Activated naive CD8-positive, alpha-beta T cell treated with anti-CD3 and anti-CD28 coated beads, Interleukin-2, amount 10 ng/mL, durations not matched to agents 7 days and 5 days (primary cell): Measurements from ENCODE around the gene PCSK5. TPM values are rescaled to one million over a fixed set of nuclear protein-coding genes. Genes with fewer than 3 reads are reported as not detected.

Experiments used
- ATAC-seq: fragments of 150-1000 bp; cut with Tn5 transposase; one replicate; pipeline ENCODE4 v1.10.0; 2021; ENCODE audit warnings: low read depth, moderate library complexity
- POLR2A ChIA-PET: fragments of 350-600 bp; sonication (Branson Sonifier 250); formaldehyde crosslinking; loops from one replicate; lab custom pipeline; 2021; ENCODE audit warnings: antibody characterized with exemption; lab: Charles Lee
- DNase-seq: peaks from one replicate; pipeline ENCODE4 v3.0.0; 2021
- H3K27ac Mint-ChIP-seq: one replicate; pipeline ENCODE4 v1.8.0; 2022; ENCODE audit warnings: mild to moderate bottlenecking, mixed read lengths
- H3K27me3 Mint-ChIP-seq: one replicate; pipeline ENCODE4 v1.8.0; 2022; ENCODE audit warnings: mild to moderate bottlenecking, moderate library complexity, mixed read lengths
- H3K36me3 Mint-ChIP-seq: one replicate; pipeline ENCODE4 v1.8.0; 2021; ENCODE audit warnings: mild to moderate bottlenecking, mixed read lengths
- H3K4me1 Mint-ChIP-seq: one replicate; pipeline ENCODE4 v1.8.0; 2021; ENCODE audit warnings: mixed read lengths
- H3K4me3 Mint-ChIP-seq: one replicate; pipeline ENCODE4 v1.8.0; 2022; ENCODE audit warnings: mild to moderate bottlenecking, moderate library complexity, mixed read lengths
- H3K9me3 Mint-ChIP-seq: one replicate; pipeline ENCODE4 v1.8.0; 2021; ENCODE audit warnings: mixed read lengths
- total RNA-seq, 2 experiments: library from RNA; stranded (reverse); gene quantifications; one replicate each; pipeline ENCODE4 v1.2.3, GENCODE V29; 2021

Gene PCSK5
- total RNA-seq, 2 experiments from 2014 or later, result 6.0 to 7.1 TPM

GRCh38 chr9:76370396-76371023, 480.0 kb downstream of the PCSK5 start:
- no peaks in the 10 kb centered on the region for H3K27me3 Mint-ChIP-seq
- no peak overlapping the region for H3K4me3 Mint-ChIP-seq
- no peaks in the 10 kb centered on the region for H3K36me3 Mint-ChIP-seq
- no peaks in the 10 kb centered on the region for H3K4me1 Mint-ChIP-seq
- ATAC-seq, result no peak
- no peak for DNase-seq
- peaks cover 2% of the 10 kb centered on the region for H3K9me3 Mint-ChIP-seq
- H3K27ac Mint-ChIP-seq, result no peak overlapping the region
- POLR2A ChIA-PET, result no interaction called here

- no peak for DNase-seq
- no peak overlapping the region for H3K27ac Mint-ChIP-seq
- peaks cover 2% of the 10 kb centered on the region for H3K9me3 Mint-ChIP-seq
- H3K27me3 Mint-ChIP-seq, result no peaks in the 10 kb centered on the region
- no peak for ATAC-seq
- H3K4me1 Mint-ChIP-seq, result no peaks in the 10 kb centered on the region
- POLR2A ChIA-PET, result no interaction called here
- H3K4me3 Mint-ChIP-seq, result no peak overlapping the region
- no peaks in the 10 kb centered on the region for H3K36me3 Mint-ChIP-seq
These were observed 481.4 kb downstream of the PCSK5 start for GRCh38 chr9:76371901-76372300.

GRCh38 chr9:76372336-76372735, 481.9 kb downstream of the PCSK5 start:
- no peak for ATAC-seq
- H3K4me3 Mint-ChIP-seq, result no peak overlapping the region
- no peaks in the 10 kb centered on the region for H3K27me3 Mint-ChIP-seq
- peaks cover 2% of the 10 kb centered on the region for H3K9me3 Mint-ChIP-seq
- no peaks in the 10 kb centered on the region for H3K4me1 Mint-ChIP-seq
- no peak overlapping the region for H3K27ac Mint-ChIP-seq
- no peak for DNase-seq
- POLR2A ChIA-PET, result no interaction called here
- H3K36me3 Mint-ChIP-seq, result no peaks in the 10 kb centered on the region

GRCh38 chr9:76373173-76373783, 482.8 kb downstream of the PCSK5 start:
- POLR2A ChIA-PET, result no interaction called here
- no peak for ATAC-seq
- Mint-ChIP-seq H3K27me3 (no peaks in the 10 kb centered on the region), H3K36me3 (no peaks in the 10 kb centered on the region), H3K27ac (no peak overlapping the region), H3K4me3 (no peak overlapping the region), H3K9me3 (no peaks in the 10 kb centered on the region), H3K4me1 (no peaks in the 10 kb centered on the region)
- DNase-seq, result no peak

GRCh38 chr9:76373784-76374474, 483.5 kb downstream of the PCSK5 start:
- DNase-seq, result no peak
- Mint-ChIP-seq H3K36me3 (no peaks in the 10 kb centered on the region), H3K27me3 (no peaks in the 10 kb centered on the region), H3K9me3 (no peaks in the 10 kb centered on the region), H3K27ac (no peak overlapping the region), H3K4me3 (no peak overlapping the region), H3K4me1 (no peaks in the 10 kb centered on the region)
- ATAC-seq, result no peak
- POLR2A ChIA-PET, result no interaction called here

GRCh38 chr9:76374783-76375559, 484.5 kb downstream of the PCSK5 start:
- H3K27ac Mint-ChIP-seq, result no peak overlapping the region
- no peaks in the 10 kb centered on the region for H3K36me3 Mint-ChIP-seq
- no peak overlapping the region for H3K4me3 Mint-ChIP-seq
- DNase-seq, result no peak
- no peaks in the 10 kb centered on the region for H3K27me3 Mint-ChIP-seq
- ATAC-seq, result no peak
- no peaks in the 10 kb centered on the region for H3K9me3 Mint-ChIP-seq
- H3K4me1 Mint-ChIP-seq, result no peaks in the 10 kb centered on the region
- POLR2A ChIA-PET, result interaction anchor here (0.6 kb wide), 1 partner anchor 15 kb away, joined by 3 read pairs; no protein-coding TSS in a partner anchor

- no peak overlapping the region for H3K27ac Mint-ChIP-seq
- no peaks in the 10 kb centered on the region for H3K9me3 Mint-ChIP-seq
- peaks cover 2% of the 10 kb centered on the region for H3K36me3 Mint-ChIP-seq
- no peak overlapping the region for H3K4me3 Mint-ChIP-seq
- no peaks in the 10 kb centered on the region for H3K27me3 Mint-ChIP-seq
- POLR2A ChIA-PET, result no interaction called here
- DNase-seq (no peak), ATAC-seq (no peak)
- H3K4me1 Mint-ChIP-seq, result peaks cover 1% of the 10 kb centered on the region
These were observed 487.3 kb downstream of the PCSK5 start for GRCh38 chr9:76377791-76378190.

- no peak for DNase-seq
- Mint-ChIP-seq H3K9me3 (no peaks in the 10 kb centered on the region), H3K4me3 (no peak overlapping the region), H3K36me3 (peaks cover 9% of the 10 kb centered on the region), H3K27ac (no peak overlapping the region), H3K27me3 (no peaks in the 10 kb centered on the region), H3K4me1 (peaks cover 1% of the 10 kb centered on the region)
- no peak for ATAC-seq
- POLR2A ChIA-PET, result no interaction called here
These were observed 488.0 kb downstream of the PCSK5 start for GRCh38 chr9:76378367-76379073.

- Mint-ChIP-seq H3K4me3 (no peak overlapping the region), H3K36me3 (peaks cover 12% of the 10 kb centered on the region), H3K9me3 (no peaks in the 10 kb centered on the region), H3K4me1 (peaks cover 1% of the 10 kb centered on the region), H3K27me3 (no peaks in the 10 kb centered on the region), H3K27ac (no peak overlapping the region)
- POLR2A ChIA-PET, result no interaction called here
- DNase-seq (no peak), ATAC-seq (no peak)
These were observed 489.0 kb downstream of the PCSK5 start for GRCh38 chr9:76379494-76379893.

GRCh38 chr9:76390656-76391055, 500.2 kb downstream of the PCSK5 start:
- no peaks in the 10 kb centered on the region for H3K9me3 Mint-ChIP-seq
- POLR2A ChIA-PET, result interaction anchor here (0.6 to 0.7 kb wide), 2 partner anchors 190 to 259 kb away, joined by 4 read pairs; no protein-coding TSS in a partner anchor
- H3K27me3 Mint-ChIP-seq, result no peaks in the 10 kb centered on the region
- H3K4me3 Mint-ChIP-seq, result no peak overlapping the region
- H3K27ac Mint-ChIP-seq, result no peak overlapping the region
- H3K4me1 Mint-ChIP-seq, result peaks cover 16% of the 10 kb centered on the region
- DNase-seq (no peak), ATAC-seq (no peak)
- peaks cover 13% of the 10 kb centered on the region for H3K36me3 Mint-ChIP-seq

GRCh38 chr9:76394195-76394959, 503.9 kb downstream of the PCSK5 start, which contains the start of gene RFK:
Gene RFK (minus strand): TSS chr9:76394426. CDS start chr9:76394171, 255 bp downstream.
- H3K4me1 Mint-ChIP-seq, result peaks cover 16% of the 10 kb centered on the region
- peak; percentile 91 for ATAC-seq
- peak within 1 kb of the TSS; percentile 98 for H3K4me3 Mint-ChIP-seq
- H3K27ac Mint-ChIP-seq, result peak within 1 kb of the TSS; percentile 98
- no peaks in the 10 kb centered on the region for H3K9me3 Mint-ChIP-seq
- peak; percentile 94 for DNase-seq
- POLR2A ChIA-PET, result interaction anchor here (0.5 to 2.3 kb wide), 21 partner anchors 10 to 1444 kb away, joined by 3 to 14 read pairs (median 4); partner anchors contain the start of genes C9orf40, CARNMT1, GCNT1 and PCSK5
- H3K36me3 Mint-ChIP-seq, result peaks cover 13% of the 10 kb centered on the region
- no peaks in the 10 kb centered on the region for H3K27me3 Mint-ChIP-seq

- POLR2A ChIA-PET, result interaction anchor here (0.5 to 2.3 kb wide), 19 partner anchors 10 to 1445 kb away, joined by 3 to 14 read pairs (median 4); partner anchors contain the start of genes C9orf40, CARNMT1, GCNT1 and PCSK5
- Mint-ChIP-seq H3K27me3 (no peaks in the 10 kb centered on the region), H3K9me3 (no peaks in the 10 kb centered on the region), H3K4me1 (peaks cover 16% of the 10 kb centered on the region), H3K4me3 (peak overlapping the region; percentile 98), H3K36me3 (peaks cover 13% of the 10 kb centered on the region), H3K27ac (peak overlapping the region; percentile 98)
- DNase-seq (no peak), ATAC-seq (peak; percentile 53)
These were observed 504.4 kb downstream of the PCSK5 start for GRCh38 chr9:76394960-76395252.
